Measurements from ENCODE around the gene CEP152. TPM values are rescaled to one million over a fixed set of nuclear protein-coding genes. Genes with fewer than 3 reads are reported as not detected.
A peak's percentile ranks its signal among the peaks of the same experiment; 100 is the strongest.

CEP152 gene
- total RNA-seq, 6 experiments from 2014 or later, result 0.93 to 40.3 (median 2.0) TPM

DNA sequence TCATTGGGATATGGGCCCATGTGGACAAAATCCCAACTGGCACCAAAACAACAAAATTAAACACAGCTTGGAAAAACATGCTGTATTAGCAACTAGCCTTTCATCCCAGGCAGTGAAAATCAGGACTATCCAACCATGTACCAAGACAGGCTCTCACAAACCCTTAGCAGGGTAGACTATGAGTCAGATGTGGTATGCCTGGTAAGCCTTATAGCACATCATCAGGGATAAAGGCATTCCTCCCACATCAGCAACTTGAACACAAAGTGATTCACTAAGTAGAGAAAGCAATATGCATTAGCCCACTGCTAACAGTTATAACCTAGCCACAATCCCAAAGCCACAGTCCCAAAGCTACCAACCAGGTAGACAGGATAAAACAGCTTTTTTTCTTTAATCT, 8.0 kb downstream of the CEP152 start:
- no peak overlapping the region for H3K4me3 ChIP-seq
- no peaks in the 10 kb centered on the region for H3K27me3 ChIP-seq
- ATAC-seq, result no peak
- H3K36me3 ChIP-seq, result no peaks in the 10 kb centered on the region
- no peaks in the 10 kb centered on the region for H3K9me3 ChIP-seq
- H3K27ac ChIP-seq, result no peak overlapping the region
- intact Hi-C loops (cut with DNase I), result no loop called here
- no peak for DNase-seq
- TF ChIP-seq POLR2A (IDR thresholded peaks at IDR 0.05), result no peak
- TF ChIP-seq, protein P1, sequence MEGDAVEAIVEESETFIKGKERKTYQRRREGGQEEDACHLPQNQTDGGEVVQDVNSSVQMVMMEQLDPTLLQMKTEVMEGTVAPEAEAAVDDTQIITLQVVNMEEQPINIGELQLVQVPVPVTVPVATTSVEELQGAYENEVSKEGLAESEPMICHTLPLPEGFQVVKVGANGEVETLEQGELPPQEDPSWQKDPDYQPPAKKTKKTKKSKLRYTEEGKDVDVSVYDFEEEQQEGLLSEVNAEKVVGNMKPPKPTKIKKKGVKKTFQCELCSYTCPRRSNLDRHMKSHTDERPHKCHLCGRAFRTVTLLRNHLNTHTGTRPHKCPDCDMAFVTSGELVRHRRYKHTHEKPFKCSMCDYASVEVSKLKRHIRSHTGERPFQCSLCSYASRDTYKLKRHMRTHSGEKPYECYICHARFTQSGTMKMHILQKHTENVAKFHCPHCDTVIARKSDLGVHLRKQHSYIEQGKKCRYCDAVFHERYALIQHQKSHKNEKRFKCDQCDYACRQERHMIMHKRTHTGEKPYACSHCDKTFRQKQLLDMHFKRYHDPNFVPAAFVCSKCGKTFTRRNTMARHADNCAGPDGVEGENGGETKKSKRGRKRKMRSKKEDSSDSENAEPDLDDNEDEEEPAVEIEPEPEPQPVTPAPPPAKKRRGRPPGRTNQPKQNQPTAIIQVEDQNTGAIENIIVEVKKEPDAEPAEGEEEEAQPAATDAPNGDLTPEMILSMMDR (IDR thresholded peaks at IDR 0.05), result no peak
- H3K4me1 ChIP-seq, result peaks cover 0 to 11% (median 0%) of the 10 kb centered on the region in 4 donors

DNA sequence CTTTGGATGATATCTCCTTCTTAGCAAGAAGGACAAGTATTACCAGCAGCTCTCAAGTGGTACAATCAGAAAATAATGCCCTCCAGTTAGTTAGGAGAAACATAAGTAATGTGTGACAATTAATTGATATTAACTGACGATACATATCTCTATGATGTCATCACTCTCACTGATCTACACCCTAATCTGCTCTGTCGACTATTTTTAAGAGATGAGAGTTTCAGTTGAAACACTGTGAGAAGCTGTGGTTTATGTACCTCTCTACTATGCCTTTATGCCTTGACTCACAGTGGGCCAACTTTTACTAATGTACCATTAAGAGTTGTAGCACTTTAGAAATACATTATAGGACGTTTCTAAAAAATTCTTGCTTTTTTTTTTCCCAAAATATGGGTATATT, 8.6 kb downstream of the CEP152 start:
- Histone ChIP-seq H3K9me3 (no peaks in the 10 kb centered on the region), H3K27ac (no peak overlapping the region), H3K4me3 (no peak overlapping the region), H3K27me3 (no peaks in the 10 kb centered on the region), H3K4me1 (peaks cover 0 to 11% (median 0%) of the 10 kb centered on the region in 4 donors), H3K36me3 (no peaks in the 10 kb centered on the region)
- no peak for DNase-seq
- 88% methylated on average over 3 of the region's 3 CpGs for WGBS (ENCODE audit: insufficient coverage, low coverage, low lambda C conversion rate, missing lambda C conversion rate)
- no peak for TF ChIP-seq POLR2A (IDR thresholded peaks at IDR 0.05)
- TF ChIP-seq, protein P1 (IDR thresholded peaks at IDR 0.05), result no peak
- intact Hi-C loops (cut with DNase I), result no loop called here
- ATAC-seq, result no peak

DNA sequence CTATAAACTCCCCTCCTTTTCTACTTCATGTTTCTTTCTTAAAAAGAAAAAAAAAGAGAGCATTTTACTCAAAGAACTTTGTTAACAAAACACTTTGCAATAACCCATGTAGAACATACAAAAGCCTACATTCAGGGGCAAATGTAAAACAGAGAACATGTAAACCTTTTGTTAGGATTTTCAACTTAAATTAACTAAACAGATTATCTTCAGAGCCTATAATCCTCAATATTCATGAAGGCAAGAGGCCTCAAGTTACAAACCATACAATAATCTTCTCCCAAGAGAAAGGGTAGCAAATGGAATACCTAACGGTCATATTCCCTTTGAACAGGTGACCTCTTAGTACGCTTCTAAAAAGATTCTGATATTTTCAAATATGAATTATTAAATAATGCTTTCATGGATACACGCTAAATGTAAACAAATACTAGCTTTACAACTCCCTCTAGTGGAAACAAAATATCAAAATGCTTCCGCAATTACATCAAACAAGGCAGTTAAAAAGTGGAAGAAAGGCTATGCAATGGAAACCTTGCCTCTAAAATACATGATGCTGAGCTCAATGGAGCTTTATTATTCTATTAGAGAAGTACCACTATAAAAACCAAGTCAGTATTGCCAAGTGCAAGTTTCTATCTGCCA, 9.9 kb downstream of the CEP152 start:
- Histone ChIP-seq H3K4me1 (peaks cover 0 to 16% (median 0%) of the 10 kb centered on the region in 4 donors), H3K36me3 (no peaks in the 10 kb centered on the region), H3K9me3 (no peaks in the 10 kb centered on the region), H3K27me3 (no peaks in the 10 kb centered on the region), H3K27ac (no peak overlapping the region), H3K4me3 (peak overlapping the region in 1 of 3 donors; percentile 0)
- peak; percentile 59 to 79 (median 73) for ATAC-seq
- no peak for DNase-seq
- TF ChIP-seq, protein P1 (IDR thresholded peaks at IDR 0.05), result peak; percentile 50 to 62 (median 60)
- TF ChIP-seq POLR2A (IDR thresholded peaks at IDR 0.05), result no peak
- intact Hi-C loops (cut with DNase I), result no loop called here
- WGBS (ENCODE audit: insufficient coverage, low coverage, low lambda C conversion rate, missing lambda C conversion rate), result 12% methylated on average over 4 of the region's 4 CpGs

DNA sequence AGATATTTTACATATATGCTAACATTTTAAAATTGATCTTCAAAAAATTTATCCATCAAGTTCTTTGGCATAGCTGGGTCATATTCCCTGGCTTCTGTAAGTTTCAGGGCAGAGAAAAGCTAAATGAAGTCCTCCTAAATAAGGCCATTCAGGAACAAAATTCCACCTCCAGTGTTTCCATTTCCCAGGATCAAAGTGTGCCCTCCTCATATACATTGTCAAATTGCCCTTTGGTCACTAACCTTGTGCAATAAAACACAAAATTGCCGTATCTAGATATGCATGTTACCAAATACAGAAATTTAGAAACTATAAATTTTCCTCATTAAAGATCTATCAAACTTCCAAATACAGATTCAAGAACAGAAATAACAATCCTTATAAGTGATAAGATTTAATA, 10.6 kb downstream of the CEP152 start:
- ATAC-seq (peak in 3 of 4 donors; percentile 47 to 64 (median 49)), DNase-seq (no peak)
- 28% methylated on average over 1 of the region's 1 CpG for WGBS (ENCODE audit: insufficient coverage, low coverage, low lambda C conversion rate, missing lambda C conversion rate)
- Histone ChIP-seq H3K36me3 (no peaks in the 10 kb centered on the region), H3K9me3 (no peaks in the 10 kb centered on the region), H3K4me1 (peaks cover 0 to 16% (median 0%) of the 10 kb centered on the region in 4 donors), H3K27ac (no peak overlapping the region), H3K4me3 (no peak overlapping the region), H3K27me3 (no peaks in the 10 kb centered on the region)
- intact Hi-C loops (cut with DNase I), result no loop called here
- TF ChIP-seq POLR2A (IDR thresholded peaks at IDR 0.05), result no peak

DNA sequence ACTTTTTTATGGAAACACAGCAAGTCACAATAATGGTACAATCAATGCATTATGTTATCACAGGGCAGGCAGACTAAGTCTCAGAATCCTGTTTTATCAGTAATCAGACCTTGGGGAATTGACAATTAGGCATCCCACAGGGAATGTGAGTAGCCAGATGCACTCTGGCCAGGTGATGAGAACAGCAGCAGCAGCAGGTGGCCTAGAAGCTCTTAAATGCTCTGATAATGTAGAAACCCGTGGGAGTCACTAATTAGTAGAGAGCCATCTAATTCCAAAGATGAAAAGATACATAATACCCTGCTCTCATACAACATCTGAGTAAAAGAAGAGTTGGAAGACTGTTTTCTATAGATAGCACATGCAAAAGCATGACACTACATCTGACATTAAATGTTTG, 12.6 kb downstream of the CEP152 start:
- no peaks in the 10 kb centered on the region for H3K9me3 ChIP-seq
- DNase-seq (no peak), ATAC-seq (no peak)
- WGBS (ENCODE audit: insufficient coverage, low coverage, low lambda C conversion rate, missing lambda C conversion rate), result 71% methylated on average over 1 of the region's 1 CpG
- no peak for TF ChIP-seq POLR2A (IDR thresholded peaks at IDR 0.05)
- TF ChIP-seq, protein P1 (IDR thresholded peaks at IDR 0.05), result no peak
- intact Hi-C loops (cut with DNase I), result no loop called here
- no peaks in the 10 kb centered on the region for H3K27me3 ChIP-seq
- H3K36me3 ChIP-seq, result no peaks in the 10 kb centered on the region
- H3K4me1 ChIP-seq, result peaks cover 0 to 22% (median 3%) of the 10 kb centered on the region in 4 donors
- no peak overlapping the region for H3K27ac ChIP-seq
- H3K4me3 ChIP-seq, result no peak overlapping the region

Measured in right lobe of liver (tissue), 6 donors.